Measurements from ENCODE around the gene PSAP.

The PSAP gene

DNA sequence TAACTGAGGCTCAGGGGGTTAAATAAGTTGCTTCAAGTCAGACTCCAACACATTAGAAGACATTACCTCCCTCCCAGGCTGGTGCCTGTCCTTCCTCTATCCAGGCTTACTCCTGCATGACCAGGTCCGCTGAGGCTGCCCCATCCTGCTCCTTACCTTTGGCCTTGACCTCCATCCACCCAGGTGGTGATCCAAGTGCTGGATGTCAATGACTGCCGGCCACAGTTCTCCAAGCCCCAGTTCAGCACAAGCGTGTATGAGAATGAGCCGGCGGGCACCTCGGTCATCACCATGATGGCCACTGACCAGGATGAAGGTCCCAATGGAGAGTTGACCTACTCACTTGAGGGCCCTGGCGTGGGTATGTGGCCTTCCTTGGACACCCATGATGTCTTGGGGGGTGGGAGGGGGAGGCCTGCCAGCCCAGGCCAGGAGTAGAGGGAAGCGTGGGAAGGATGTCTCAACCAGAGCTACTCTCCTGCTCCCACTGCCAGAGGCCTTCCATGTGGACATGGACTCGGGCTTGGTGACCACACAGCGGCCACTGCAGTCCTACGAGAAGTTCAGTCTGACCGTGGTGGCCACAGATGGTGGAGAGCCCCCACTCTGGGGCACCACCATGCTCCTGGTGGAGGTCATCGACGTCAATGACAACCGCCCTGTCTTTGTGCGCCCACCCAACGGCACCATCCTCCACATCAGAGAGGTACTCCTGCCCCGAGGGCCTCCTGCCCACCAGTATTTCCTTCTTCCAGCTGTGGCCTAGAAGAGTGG lies 48.1 kb downstream of the PSAP start:
- TF ChIP-seq CTCF (IDR thresholded peaks at IDR 0.05; ENCODE audit: insufficient read depth, low read depth, low read length, missing control alignments) = no peak
- no peak overlapping the region for H3K4me3 ChIP-seq (ENCODE audit: low read length)
- no peak for DNase-seq (ENCODE audit: low read depth)

- no peak for DNase-seq (ENCODE audit: low read depth)
- H3K4me3 ChIP-seq (ENCODE audit: low read length) = no peak overlapping the region
- no peak for TF ChIP-seq CTCF (IDR thresholded peaks at IDR 0.05; ENCODE audit: insufficient read depth, low read depth, low read length, missing control alignments)
These were observed 48.8 kb downstream of the PSAP start for GRCh38 chr10:71802235-71802634.

DNA sequence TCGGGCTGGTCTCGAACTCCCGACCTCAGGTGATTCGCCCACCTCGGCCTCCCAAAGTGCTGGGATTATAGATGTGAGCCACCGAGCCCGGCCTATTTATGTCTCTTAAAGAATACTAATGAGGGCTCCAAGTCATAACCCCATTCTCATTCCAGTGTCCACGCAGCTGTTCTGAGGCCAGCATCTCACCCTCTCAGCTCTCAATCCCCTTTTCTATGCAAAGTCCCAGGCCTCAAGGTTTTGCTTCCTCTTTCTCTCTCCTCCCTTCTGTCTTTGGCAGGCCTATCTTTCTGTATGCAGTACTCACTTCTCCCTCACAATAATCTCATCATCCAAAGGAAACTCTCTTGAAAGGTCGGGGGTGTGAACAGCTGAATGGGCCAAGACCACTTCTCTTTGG lies 49.7 kb downstream of the PSAP start:
- no peak for DNase-seq (ENCODE audit: low read depth)
- H3K4me3 ChIP-seq (ENCODE audit: low read length) = no peak overlapping the region
- TF ChIP-seq CTCF (IDR thresholded peaks at IDR 0.05; ENCODE audit: insufficient read depth, low read depth, low read length, missing control alignments) = no peak

DNA sequence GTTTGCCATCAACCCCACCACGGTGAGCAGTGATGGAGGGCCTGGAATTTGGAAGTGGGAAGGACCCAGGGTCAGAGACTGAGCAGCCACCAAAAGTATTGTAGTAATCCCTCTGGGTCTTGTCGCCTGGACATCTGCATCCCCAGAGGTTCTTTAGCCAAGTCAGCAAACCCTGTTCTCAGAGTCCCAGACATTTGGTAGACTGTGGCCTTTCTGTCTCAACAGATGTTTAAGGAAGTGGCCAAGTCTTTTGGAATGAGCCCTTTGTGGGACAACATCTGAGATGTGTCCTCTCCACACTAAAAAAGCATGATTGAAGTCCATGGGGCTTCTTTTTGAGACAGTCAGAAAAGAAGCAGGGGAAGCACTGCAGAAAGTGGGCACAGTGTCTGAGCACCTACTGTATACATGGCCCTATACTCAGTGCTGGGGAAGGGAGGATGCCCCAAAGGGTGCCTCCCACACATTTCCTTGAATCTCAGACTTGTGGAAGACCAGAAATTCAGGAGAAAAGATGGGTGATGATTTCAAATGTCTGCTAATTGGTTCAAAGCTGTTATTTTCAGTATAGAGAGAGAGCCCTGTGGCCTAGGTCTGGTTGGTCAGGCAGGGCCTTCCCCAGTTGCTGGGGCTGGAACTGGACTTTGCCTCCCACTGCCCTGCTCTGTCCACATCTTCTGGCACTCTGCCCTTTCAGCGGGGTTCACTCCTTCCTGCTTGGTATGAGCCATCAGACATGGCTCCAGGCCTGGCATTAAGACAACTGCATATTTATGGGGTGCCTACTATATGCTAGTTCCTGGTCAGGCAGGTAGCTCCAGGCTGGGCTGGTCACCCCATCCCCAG lies 51.2 kb downstream of the PSAP start:
- DNase-seq (ENCODE audit: low read depth) = no peak
- no peak for TF ChIP-seq CTCF (IDR thresholded peaks at IDR 0.05; ENCODE audit: insufficient read depth, low read depth, low read length, missing control alignments)
- H3K4me3 ChIP-seq (ENCODE audit: low read length) = no peak overlapping the region

DNA sequence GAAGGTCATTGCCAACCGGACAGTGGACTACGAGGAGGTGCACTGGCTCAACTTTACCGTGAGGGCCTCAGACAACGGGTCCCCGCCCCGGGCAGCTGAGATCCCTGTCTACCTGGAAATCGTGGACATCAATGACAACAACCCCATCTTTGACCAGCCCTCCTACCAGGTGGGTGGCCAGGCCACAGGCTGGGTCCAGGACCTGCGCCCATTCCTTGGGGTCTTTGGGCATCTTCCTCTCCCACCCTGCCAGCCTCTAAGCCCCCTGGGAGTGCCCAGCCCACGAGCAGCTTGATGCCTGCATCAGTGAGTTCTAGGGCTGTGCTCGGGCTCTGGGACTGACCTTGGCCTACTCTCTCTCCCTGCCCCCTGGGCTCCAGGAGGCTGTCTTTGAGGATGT lies 51.9 kb downstream of the PSAP start:
- H3K4me3 ChIP-seq (ENCODE audit: low read length) = no peak overlapping the region
- TF ChIP-seq CTCF (IDR thresholded peaks at IDR 0.05; ENCODE audit: insufficient read depth, low read depth, low read length, missing control alignments) = no peak
- DNase-seq (ENCODE audit: low read depth) = no peak

DNA sequence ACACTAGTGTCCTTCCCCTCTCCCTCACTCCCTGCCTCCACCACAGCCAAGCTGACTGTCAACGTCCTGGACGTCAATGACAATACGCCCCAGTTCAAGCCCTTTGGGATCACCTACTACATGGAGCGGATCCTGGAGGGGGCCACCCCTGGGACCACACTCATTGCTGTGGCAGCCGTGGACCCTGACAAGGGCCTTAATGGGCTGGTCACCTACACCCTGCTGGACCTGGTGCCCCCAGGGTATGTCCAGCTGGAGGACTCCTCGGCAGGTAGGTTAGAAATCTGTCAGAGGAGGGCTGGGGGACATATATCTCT lies 52.8 kb downstream of the PSAP start:
- no peak overlapping the region for H3K4me3 ChIP-seq (ENCODE audit: low read length)
- no peak for DNase-seq (ENCODE audit: low read depth)
- no peak for TF ChIP-seq CTCF (IDR thresholded peaks at IDR 0.05; ENCODE audit: insufficient read depth, low read depth, low read length, missing control alignments)
